ENCODE measurements around the gene ZNF18.
"Not testable (repeated sequence)": the region's sequence is repeated elsewhere in the genome, so short reads cannot be mapped to it uniquely, and the experiment has no call there.

ZNF18 gene

DNA sequence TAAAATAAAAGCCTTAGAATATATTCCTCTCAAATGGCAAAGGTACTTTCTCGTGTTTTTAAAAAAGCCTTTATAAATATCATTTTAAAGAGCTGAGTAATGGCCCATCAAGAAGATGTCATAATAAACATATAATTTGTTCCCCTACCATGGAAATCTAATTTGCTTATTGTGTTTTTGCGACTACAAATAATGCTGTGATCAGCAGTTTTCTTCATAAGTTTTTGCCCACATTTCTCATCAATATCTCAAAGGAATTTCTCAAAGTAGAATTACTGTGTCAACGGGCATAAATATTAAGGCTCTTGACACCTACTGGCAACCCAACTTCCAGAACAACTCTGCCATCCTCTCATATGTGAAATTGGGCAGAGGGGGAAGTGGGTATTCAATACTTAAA, 17.5 kb downstream of the ZNF18 start:
- Histone ChIP-seq H3K79me2 (ENCODE audit: insufficient read depth, low read depth) (no peaks in the 10 kb centered on the region), H3K4me2 (no peak overlapping the region), H2AFZ (ENCODE audit: low read depth) (no peak overlapping the region), H3K36me3 (ENCODE audit: insufficient read depth) (no peaks in the 10 kb centered on the region), H3K4me3 (IDR thresholded peaks at IDR 0.05; ENCODE audit: insufficient read depth, low read depth, low read length) (no peak overlapping the region), H3K27me3 (ENCODE audit: insufficient read depth, low read depth) (no peaks in the 10 kb centered on the region), H4K20me1 (ENCODE audit: insufficient read depth) (no peaks in the 10 kb centered on the region), H3K4me1 (ENCODE audit: low read depth, poor library complexity, severe bottlenecking) (no peaks in the 10 kb centered on the region), H3K9ac (no peak overlapping the region), H3K27ac (no peak overlapping the region)
- TF ChIP-seq, protein P1, sequence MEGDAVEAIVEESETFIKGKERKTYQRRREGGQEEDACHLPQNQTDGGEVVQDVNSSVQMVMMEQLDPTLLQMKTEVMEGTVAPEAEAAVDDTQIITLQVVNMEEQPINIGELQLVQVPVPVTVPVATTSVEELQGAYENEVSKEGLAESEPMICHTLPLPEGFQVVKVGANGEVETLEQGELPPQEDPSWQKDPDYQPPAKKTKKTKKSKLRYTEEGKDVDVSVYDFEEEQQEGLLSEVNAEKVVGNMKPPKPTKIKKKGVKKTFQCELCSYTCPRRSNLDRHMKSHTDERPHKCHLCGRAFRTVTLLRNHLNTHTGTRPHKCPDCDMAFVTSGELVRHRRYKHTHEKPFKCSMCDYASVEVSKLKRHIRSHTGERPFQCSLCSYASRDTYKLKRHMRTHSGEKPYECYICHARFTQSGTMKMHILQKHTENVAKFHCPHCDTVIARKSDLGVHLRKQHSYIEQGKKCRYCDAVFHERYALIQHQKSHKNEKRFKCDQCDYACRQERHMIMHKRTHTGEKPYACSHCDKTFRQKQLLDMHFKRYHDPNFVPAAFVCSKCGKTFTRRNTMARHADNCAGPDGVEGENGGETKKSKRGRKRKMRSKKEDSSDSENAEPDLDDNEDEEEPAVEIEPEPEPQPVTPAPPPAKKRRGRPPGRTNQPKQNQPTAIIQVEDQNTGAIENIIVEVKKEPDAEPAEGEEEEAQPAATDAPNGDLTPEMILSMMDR (conservative IDR thresholded peaks at IDR 0.05; ENCODE audit: low read depth, low read length) = no peak

DNA sequence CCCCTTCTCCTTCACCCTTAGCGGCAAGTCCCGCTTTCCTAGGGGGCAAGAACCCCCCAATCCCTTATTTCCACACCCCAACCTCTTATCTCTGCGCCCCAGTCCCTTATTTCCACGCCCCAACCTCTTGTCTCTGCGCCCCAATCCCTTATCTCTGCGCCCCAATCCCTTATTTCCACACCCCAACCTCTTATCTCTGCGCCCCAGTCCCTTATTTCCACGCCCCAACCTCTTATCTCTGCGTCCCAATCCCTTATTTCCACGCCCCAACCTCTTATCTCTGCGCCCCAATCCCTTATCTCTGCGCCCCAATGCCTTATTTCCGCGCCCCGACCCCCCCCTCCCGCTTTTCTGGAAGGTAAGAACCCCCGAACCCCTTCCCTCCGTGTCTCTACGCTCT, 24.5 kb downstream of the ZNF18 start:
- not testable (repeated sequence) for H3K4me3 ChIP-seq (IDR thresholded peaks at IDR 0.05; ENCODE audit: insufficient read depth, low read depth, low read length); H3K79me2 ChIP-seq (ENCODE audit: insufficient read depth, low read depth); H2AFZ ChIP-seq (ENCODE audit: low read depth); H3K27me3 ChIP-seq (ENCODE audit: insufficient read depth, low read depth); H3K4me2 ChIP-seq; H3K9ac ChIP-seq; H3K36me3 ChIP-seq (ENCODE audit: insufficient read depth); H3K27ac ChIP-seq; H3K4me1 ChIP-seq (ENCODE audit: low read depth, poor library complexity, severe bottlenecking); H4K20me1 ChIP-seq (ENCODE audit: insufficient read depth)

DNA sequence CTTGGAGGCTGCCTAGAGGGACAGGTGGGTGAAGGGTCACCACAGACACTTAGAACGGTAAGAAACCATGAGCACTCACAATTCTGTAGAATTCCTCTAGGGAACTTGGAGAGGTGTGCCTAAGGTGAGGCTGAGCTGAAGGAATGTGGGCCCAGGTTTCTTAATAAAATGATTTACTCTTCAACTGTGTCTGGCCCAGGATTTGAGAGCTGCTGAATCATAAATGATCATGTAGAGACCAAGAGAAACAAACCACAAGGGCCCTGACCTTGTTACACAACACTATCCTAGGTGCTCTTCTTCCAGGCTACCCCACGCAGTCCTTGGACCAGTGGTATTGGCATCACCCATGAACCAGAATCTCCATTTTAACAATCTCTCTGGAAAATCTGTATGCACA, 27.7 kb downstream of the ZNF18 start:
- TF ChIP-seq, protein P1 (conservative IDR thresholded peaks at IDR 0.05; ENCODE audit: low read depth, low read length) = no peak
- Histone ChIP-seq H3K4me1 (ENCODE audit: low read depth, poor library complexity, severe bottlenecking) (no peaks in the 10 kb centered on the region), H3K27ac (no peak overlapping the region), H4K20me1 (ENCODE audit: insufficient read depth) (no peaks in the 10 kb centered on the region), H3K27me3 (ENCODE audit: insufficient read depth, low read depth) (no peaks in the 10 kb centered on the region), H3K36me3 (ENCODE audit: insufficient read depth) (no peaks in the 10 kb centered on the region), H3K4me3 (IDR thresholded peaks at IDR 0.05; ENCODE audit: insufficient read depth, low read depth, low read length) (no peak overlapping the region), H2AFZ (ENCODE audit: low read depth) (no peak overlapping the region), H3K79me2 (ENCODE audit: insufficient read depth, low read depth) (no peaks in the 10 kb centered on the region), H3K4me2 (no peak overlapping the region), H3K9ac (no peak overlapping the region)

DNA sequence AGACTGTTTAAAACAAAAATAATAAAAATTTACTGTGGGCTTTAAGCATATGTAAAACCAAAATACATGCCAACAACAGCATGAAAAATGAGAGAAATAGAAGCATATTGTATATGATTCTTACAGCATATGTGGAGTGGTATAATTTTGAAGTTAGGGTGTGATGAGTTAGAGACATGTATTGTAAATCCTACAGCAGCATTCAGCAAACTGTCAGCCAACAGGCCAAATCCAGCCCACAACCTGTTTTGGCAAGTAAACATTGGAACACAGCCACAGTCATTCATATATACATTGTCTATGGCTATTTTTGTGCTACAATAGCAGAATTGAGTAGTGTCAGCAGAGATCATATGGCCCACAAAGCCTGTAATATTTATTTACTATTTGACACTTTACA, 42.3 kb downstream of the ZNF18 start:
- no peak overlapping the region for H3K27ac ChIP-seq

DNA sequence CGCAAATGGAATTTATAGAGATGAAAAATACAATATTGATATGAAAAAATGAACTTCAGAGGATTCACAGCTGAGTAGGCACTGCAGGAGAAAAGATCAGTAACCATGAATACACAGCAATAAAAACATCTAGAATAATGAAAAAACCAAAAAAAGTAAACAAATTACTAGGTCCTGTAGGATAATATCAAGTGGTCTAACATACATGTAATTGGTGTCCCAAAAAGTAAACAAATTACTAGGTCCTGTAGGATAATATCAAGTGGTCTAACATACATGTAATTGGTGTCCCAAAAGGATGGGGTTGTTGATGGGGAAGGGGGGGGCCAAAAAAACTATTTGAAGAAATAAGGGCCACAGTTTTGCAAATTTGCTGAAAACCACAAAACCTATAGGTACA, 43.4 kb downstream of the ZNF18 start:
- Histone ChIP-seq H3K4me3 (IDR thresholded peaks at IDR 0.05; ENCODE audit: insufficient read depth, low read depth, low read length) (no peak overlapping the region), H3K27ac (no peak overlapping the region), H3K9ac (no peak overlapping the region), H2AFZ (ENCODE audit: low read depth) (no peak overlapping the region), H3K4me2 (no peak overlapping the region), H3K4me1 (ENCODE audit: low read depth, poor library complexity, severe bottlenecking) (no peaks in the 10 kb centered on the region), H3K27me3 (ENCODE audit: insufficient read depth, low read depth) (no peaks in the 10 kb centered on the region), H4K20me1 (ENCODE audit: insufficient read depth) (no peaks in the 10 kb centered on the region), H3K36me3 (ENCODE audit: insufficient read depth) (no peaks in the 10 kb centered on the region), H3K79me2 (ENCODE audit: insufficient read depth, low read depth) (no peaks in the 10 kb centered on the region)
- TF ChIP-seq, protein P1 (conservative IDR thresholded peaks at IDR 0.05; ENCODE audit: low read depth, low read length) = no peak

More for the DNA sequence above, 42.3 kb downstream of the ZNF18 start:
- Histone ChIP-seq H4K20me1 (ENCODE audit: insufficient read depth) (no peaks in the 10 kb centered on the region), H3K79me2 (ENCODE audit: insufficient read depth, low read depth) (no peaks in the 10 kb centered on the region), H3K9ac (no peak overlapping the region), H3K4me3 (IDR thresholded peaks at IDR 0.05; ENCODE audit: insufficient read depth, low read depth, low read length) (no peak overlapping the region), H3K36me3 (ENCODE audit: insufficient read depth) (no peaks in the 10 kb centered on the region), H3K4me1 (ENCODE audit: low read depth, poor library complexity, severe bottlenecking) (no peaks in the 10 kb centered on the region), H3K4me2 (no peak overlapping the region), H3K27me3 (ENCODE audit: insufficient read depth, low read depth) (no peaks in the 10 kb centered on the region), H2AFZ (ENCODE audit: low read depth) (no peak overlapping the region)
- TF ChIP-seq, protein P1 (conservative IDR thresholded peaks at IDR 0.05; ENCODE audit: low read depth, low read length) = no peak
